ENCODE measurements around the gene PRR20D.
"Not testable (repeated sequence)": the region's sequence is repeated elsewhere in the genome, so short reads cannot be mapped to it uniquely, and the experiment has no call there.

PRR20D gene

DNA sequence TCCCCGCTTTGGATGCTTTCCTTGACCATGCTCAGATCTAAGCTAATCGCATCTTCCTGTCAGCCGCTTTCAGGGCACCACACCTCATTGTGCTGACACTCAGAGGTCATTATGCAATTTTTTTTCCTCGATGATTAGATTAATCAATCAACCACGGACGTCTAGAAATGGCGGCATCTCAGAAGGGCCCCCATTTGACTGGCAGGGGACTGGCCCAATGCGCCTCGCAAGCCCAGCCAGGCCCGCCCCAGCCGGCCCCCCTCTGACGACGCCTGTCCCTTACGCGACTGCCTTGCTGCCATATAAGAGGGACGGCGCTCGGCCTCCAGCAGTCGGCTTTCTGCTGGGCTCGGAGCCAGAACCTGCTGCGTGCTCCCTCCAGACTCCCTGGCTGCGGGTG lies at the start of gene PRR20D:
Gene PRR20D (plus strand): TSS at position 301 of the 400 bp plus-strand sequence. CDS start 387 bp downstream, outside the sequence.
- H3K4me1 Mint-ChIP-seq (ENCODE audit: low read depth); H3K36me3 Mint-ChIP-seq (ENCODE audit: low read depth); H3K9me3 Mint-ChIP-seq; H3K4me3 Mint-ChIP-seq; H3K27me3 Mint-ChIP-seq (ENCODE audit: low read depth); H3K27ac Mint-ChIP-seq: not testable (repeated sequence)

DNA sequence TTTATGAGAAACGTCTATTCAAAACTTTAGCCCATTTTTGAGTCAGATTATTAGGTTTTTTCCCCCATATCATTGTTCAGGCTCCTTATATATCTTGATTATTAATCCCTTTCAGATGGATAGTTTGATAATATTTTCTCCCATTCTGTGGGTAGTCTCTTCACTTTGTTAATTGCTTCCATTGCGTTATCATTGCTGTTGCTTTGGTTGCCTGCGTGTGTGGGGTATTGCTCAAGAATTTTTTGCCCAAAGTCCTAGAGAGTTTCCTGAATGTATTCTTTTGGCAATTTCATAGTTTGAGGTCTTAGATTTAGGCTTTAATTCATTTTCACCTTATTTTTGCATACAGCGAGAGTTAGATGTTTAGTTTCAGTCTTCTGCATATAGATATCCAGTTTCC lies 45.5 kb upstream of the PRR20D start:
- H3K4me1 Mint-ChIP-seq (ENCODE audit: low read depth) = no peaks in the 10 kb centered on the region

DNA sequence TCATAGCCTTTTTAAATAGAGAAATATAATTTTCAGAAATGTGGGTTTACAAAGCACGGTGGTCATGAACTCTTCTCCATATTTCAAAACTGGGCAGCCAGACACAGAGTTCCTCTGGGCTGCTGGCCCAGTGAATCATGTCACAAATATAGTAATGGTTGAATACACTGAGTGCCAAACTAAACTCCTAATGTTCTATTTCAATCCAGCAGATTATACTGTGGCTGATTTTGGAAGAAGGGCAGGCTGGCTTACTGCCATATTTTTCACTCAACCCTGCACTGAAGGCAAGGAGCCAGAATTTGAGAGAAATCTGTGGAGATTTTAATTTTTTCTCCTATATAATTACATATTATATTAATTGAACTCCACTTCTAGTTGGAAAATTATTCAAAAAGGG lies 36.8 kb upstream of the PRR20D start:
- H3K4me1 Mint-ChIP-seq (ENCODE audit: low read depth) = no peaks in the 10 kb centered on the region
- peaks cover 5% of the 10 kb centered on the region for H3K9me3 Mint-ChIP-seq
- no peak overlapping the region for H3K4me3 Mint-ChIP-seq
- no peaks in the 10 kb centered on the region for H3K27me3 Mint-ChIP-seq (ENCODE audit: low read depth)
- H3K27ac Mint-ChIP-seq = no peak overlapping the region
- H3K36me3 Mint-ChIP-seq (ENCODE audit: low read depth) = no peaks in the 10 kb centered on the region

More for the DNA sequence above, 45.5 kb upstream of the PRR20D start:
- peaks cover 37% of the 10 kb centered on the region for H3K9me3 Mint-ChIP-seq
- no peak overlapping the region for H3K27ac Mint-ChIP-seq
- no peaks in the 10 kb centered on the region for H3K27me3 Mint-ChIP-seq (ENCODE audit: low read depth)
- H3K4me3 Mint-ChIP-seq = no peak overlapping the region
- H3K36me3 Mint-ChIP-seq (ENCODE audit: low read depth) = no peaks in the 10 kb centered on the region

DNA sequence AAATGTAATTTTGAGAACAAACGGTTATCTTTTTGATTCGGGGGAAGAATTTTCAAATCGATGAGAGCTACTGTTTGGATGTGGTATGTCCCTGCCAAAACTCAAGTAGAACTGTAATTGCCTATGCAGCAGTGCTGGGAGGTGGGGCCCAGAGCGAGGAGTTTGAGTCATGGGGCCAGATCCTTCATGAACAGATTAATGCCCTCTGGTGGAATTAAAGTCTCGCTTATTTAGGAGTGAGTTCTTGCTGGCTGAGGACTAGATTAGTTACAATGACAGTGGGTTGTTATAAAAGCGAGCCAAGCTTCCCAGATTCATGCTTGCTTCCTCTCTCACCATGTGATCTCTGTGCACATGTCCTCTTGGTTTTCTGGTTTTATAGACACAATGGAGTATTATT lies 31.5 kb upstream of the PRR20D start:
- Mint-ChIP-seq H3K27ac (no peak overlapping the region), H3K27me3 (ENCODE audit: low read depth) (no peaks in the 10 kb centered on the region), H3K9me3 (peaks cover 23% of the 10 kb centered on the region), H3K36me3 (ENCODE audit: low read depth) (no peaks in the 10 kb centered on the region), H3K4me3 (no peak overlapping the region), H3K4me1 (ENCODE audit: low read depth) (no peaks in the 10 kb centered on the region)

DNA sequence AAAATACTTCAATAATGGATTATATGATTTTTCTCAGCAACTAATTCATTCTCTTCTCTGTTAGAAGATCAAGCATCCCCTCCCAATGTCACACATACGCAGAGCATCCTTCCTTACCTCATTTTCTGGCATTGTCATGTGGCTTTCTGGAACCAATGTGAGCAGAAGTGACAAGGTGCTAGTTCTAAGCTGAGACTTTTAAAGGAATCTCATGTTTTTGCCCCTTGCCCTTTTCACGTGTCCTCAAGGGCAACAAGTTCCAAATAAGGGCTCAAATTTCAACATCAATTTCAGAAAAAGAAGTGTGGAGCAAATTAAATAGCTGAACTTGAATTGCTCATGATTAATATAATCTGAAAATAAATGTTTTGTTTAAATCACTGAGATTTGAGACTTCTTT lies 24.3 kb upstream of the PRR20D start:
- peaks cover 28% of the 10 kb centered on the region for H3K9me3 Mint-ChIP-seq
- H3K4me1 Mint-ChIP-seq (ENCODE audit: low read depth) = no peaks in the 10 kb centered on the region
- H3K27me3 Mint-ChIP-seq (ENCODE audit: low read depth) = no peaks in the 10 kb centered on the region
- no peaks in the 10 kb centered on the region for H3K36me3 Mint-ChIP-seq (ENCODE audit: low read depth)
- no peak overlapping the region for H3K4me3 Mint-ChIP-seq
- H3K27ac Mint-ChIP-seq = no peak overlapping the region

DNA sequence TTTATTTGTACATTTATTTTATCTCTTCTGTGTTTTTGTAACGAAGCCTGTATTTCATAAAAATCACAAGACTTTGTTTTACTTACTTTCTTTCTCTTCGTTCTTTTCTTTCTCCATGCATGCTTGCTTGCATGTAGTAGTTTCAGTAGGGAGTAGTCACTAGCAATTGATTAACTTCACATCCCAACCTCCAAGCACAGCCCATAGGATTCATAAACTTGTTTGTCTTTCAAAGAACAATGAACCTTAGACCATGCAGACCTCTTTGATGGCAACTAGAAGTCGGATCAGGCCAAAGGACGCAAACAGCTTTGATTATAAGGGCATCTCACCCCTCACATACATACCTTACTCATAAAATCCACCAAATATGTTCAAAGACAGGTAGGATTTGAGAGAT lies 22.8 kb upstream of the PRR20D start:
- H3K36me3 Mint-ChIP-seq (ENCODE audit: low read depth) = no peaks in the 10 kb centered on the region
- H3K4me3 Mint-ChIP-seq = no peak overlapping the region
- no peaks in the 10 kb centered on the region for H3K27me3 Mint-ChIP-seq (ENCODE audit: low read depth)
- peaks cover 19% of the 10 kb centered on the region for H3K9me3 Mint-ChIP-seq
- H3K27ac Mint-ChIP-seq = no peak overlapping the region
- no peaks in the 10 kb centered on the region for H3K4me1 Mint-ChIP-seq (ENCODE audit: low read depth)

DNA sequence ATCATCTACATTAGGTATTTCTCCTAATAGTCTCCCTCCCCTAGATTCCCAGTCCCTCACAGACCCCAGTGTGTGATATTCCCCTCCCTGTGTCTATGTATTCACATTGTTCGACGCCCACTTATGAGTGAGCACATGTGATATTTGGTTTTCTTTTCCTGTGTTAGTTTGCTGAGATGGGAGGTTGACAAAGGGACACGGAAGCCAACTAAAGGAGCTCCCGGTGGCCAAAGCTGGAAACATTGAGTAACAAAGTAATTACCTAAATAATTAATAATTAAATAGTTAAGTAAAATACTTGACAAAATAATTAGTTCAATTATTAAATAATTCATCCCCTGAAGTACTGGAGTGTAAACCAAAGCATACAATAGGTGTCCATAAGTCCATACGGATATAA lies 21.4 kb upstream of the PRR20D start:
- Mint-ChIP-seq H3K4me3 (no peak overlapping the region), H3K4me1 (ENCODE audit: low read depth) (no peaks in the 10 kb centered on the region), H3K27ac (no peak overlapping the region), H3K27me3 (ENCODE audit: low read depth) (no peaks in the 10 kb centered on the region), H3K9me3 (peaks cover 12% of the 10 kb centered on the region), H3K36me3 (ENCODE audit: low read depth) (no peaks in the 10 kb centered on the region)

DNA sequence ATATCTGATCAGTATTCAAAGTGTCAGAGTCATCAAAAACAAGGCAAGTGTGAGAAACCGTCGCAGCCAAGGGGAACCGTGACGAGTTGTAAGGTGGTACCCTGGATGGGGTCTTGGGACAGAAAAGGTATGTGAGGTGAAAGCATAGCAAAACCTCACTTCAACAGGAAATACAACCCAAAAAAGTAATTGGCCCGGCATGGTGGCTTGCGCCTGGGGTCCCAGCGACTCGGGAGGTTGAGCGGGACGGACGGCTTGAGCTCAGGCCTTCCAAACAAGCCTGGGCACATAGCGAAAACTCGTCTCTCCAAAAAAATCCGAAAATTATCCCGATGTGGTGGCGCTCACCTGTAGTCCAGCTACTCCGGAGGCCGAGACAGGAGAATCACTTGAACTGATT lies 20.7 kb upstream of the PRR20D start:
- peaks cover 10% of the 10 kb centered on the region for H3K9me3 Mint-ChIP-seq
- not testable (repeated sequence) for H3K27me3 Mint-ChIP-seq (ENCODE audit: low read depth); H3K4me3 Mint-ChIP-seq; H3K27ac Mint-ChIP-seq; H3K36me3 Mint-ChIP-seq (ENCODE audit: low read depth); H3K4me1 Mint-ChIP-seq (ENCODE audit: low read depth)

DNA sequence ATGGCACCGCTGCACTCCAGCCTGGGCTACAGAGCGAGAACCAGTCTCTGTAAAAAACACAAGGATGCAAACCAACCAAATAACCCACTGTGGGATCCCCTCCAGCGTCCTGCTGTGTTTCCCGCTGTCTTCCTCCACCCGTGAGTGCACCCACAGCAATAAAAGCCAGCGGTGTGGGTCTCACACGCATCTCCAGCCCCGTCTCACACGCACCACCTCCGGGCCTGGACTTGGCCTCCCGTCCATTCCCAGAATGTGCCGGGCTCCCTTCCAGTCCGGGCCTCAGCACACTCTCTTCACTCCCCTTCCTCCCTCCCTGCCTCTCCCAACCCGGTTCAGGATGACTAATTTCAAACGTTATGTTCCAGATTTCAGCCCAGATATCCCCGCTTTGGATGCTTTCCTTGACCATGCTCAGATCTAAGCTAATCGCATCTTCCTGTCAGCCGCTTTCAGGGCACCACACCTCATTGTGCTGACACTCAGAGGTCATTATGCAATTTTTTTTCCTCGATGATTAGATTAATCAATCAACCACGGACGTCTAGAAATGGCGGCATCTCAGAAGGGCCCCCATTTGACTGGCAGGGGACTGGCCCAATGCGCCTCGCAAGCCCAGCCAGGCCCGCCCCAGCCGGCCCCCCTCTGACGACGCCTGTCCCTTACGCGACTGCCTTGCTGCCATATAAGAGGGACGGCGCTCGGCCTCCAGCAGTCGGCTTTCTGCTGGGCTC lies 20.0 kb upstream of the PRR20D start, which contains the start of gene PRR20A:
Gene PRR20A (plus strand): TSS at position 684 of the 734 bp plus-strand sequence. CDS start 387 bp downstream, outside the sequence.
- not testable (repeated sequence) for H3K4me1 Mint-ChIP-seq (ENCODE audit: low read depth); H3K4me3 Mint-ChIP-seq; H3K9me3 Mint-ChIP-seq

DNA sequence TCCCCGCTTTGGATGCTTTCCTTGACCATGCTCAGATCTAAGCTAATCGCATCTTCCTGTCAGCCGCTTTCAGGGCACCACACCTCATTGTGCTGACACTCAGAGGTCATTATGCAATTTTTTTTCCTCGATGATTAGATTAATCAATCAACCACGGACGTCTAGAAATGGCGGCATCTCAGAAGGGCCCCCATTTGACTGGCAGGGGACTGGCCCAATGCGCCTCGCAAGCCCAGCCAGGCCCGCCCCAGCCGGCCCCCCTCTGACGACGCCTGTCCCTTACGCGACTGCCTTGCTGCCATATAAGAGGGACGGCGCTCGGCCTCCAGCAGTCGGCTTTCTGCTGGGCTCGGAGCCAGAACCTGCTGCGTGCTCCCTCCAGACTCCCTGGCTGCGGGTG lies 13.2 kb upstream of the PRR20D start, which contains the start of gene PRR20B:
Gene PRR20B (plus strand): TSS at position 301 of the 400 bp plus-strand sequence. CDS start 387 bp downstream, outside the sequence.
- not testable (repeated sequence) for H3K4me1 Mint-ChIP-seq (ENCODE audit: low read depth); H3K36me3 Mint-ChIP-seq (ENCODE audit: low read depth); H3K4me3 Mint-ChIP-seq; H3K27ac Mint-ChIP-seq; H3K27me3 Mint-ChIP-seq (ENCODE audit: low read depth); H3K9me3 Mint-ChIP-seq

More for the DNA sequence above, 20.0 kb upstream of the PRR20D start, which contains the start of gene PRR20A:
- not testable (repeated sequence) for H3K27ac Mint-ChIP-seq; H3K27me3 Mint-ChIP-seq (ENCODE audit: low read depth); H3K36me3 Mint-ChIP-seq (ENCODE audit: low read depth)

DNA sequence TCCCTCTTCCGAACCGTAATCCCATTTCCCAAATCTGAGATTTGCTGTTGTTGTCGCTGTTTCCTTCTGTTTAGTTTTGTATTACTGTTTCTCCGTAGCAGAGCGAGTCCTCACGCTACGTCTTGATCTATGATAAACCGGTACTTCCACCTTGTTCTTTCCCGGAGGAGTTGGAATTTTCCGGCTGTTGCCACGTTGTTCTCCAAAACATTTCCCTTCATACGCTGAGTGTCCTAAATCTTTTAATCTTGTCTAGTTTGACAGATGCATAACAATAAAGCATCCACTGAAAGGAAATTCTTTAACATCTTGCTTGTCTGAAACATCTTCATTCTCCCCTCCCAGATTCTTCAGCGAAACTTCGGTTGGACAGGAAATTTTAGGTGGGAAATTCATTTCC lies 12.3 kb upstream of the PRR20D start:
- not testable (repeated sequence) for H3K27ac Mint-ChIP-seq; H3K36me3 Mint-ChIP-seq (ENCODE audit: low read depth); H3K27me3 Mint-ChIP-seq (ENCODE audit: low read depth); H3K4me1 Mint-ChIP-seq (ENCODE audit: low read depth); H3K9me3 Mint-ChIP-seq; H3K4me3 Mint-ChIP-seq

DNA sequence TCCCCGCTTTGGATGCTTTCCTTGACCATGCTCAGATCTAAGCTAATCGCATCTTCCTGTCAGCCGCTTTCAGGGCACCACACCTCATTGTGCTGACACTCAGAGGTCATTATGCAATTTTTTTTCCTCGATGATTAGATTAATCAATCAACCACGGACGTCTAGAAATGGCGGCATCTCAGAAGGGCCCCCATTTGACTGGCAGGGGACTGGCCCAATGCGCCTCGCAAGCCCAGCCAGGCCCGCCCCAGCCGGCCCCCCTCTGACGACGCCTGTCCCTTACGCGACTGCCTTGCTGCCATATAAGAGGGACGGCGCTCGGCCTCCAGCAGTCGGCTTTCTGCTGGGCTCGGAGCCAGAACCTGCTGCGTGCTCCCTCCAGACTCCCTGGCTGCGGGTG lies 6.7 kb upstream of the PRR20D start, which contains the start of gene PRR20C:
Gene PRR20C (plus strand): TSS at position 301 of the 400 bp plus-strand sequence. CDS start 387 bp downstream, outside the sequence.
- not testable (repeated sequence) for H3K9me3 Mint-ChIP-seq; H3K4me3 Mint-ChIP-seq; H3K36me3 Mint-ChIP-seq (ENCODE audit: low read depth); H3K27ac Mint-ChIP-seq; H3K4me1 Mint-ChIP-seq (ENCODE audit: low read depth); H3K27me3 Mint-ChIP-seq (ENCODE audit: low read depth)

DNA sequence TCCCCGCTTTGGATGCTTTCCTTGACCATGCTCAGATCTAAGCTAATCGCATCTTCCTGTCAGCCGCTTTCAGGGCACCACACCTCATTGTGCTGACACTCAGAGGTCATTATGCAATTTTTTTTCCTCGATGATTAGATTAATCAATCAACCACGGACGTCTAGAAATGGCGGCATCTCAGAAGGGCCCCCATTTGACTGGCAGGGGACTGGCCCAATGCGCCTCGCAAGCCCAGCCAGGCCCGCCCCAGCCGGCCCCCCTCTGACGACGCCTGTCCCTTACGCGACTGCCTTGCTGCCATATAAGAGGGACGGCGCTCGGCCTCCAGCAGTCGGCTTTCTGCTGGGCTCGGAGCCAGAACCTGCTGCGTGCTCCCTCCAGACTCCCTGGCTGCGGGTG lies 6.5 kb downstream of the PRR20D start, which contains the start of gene PRR20E:
Gene PRR20E (plus strand): TSS at position 301 of the 400 bp plus-strand sequence. CDS start 387 bp downstream, outside the sequence.
- H3K9me3 Mint-ChIP-seq; H3K4me1 Mint-ChIP-seq (ENCODE audit: low read depth); H3K27ac Mint-ChIP-seq; H3K36me3 Mint-ChIP-seq (ENCODE audit: low read depth); H3K4me3 Mint-ChIP-seq; H3K27me3 Mint-ChIP-seq (ENCODE audit: low read depth): not testable (repeated sequence)

DNA sequence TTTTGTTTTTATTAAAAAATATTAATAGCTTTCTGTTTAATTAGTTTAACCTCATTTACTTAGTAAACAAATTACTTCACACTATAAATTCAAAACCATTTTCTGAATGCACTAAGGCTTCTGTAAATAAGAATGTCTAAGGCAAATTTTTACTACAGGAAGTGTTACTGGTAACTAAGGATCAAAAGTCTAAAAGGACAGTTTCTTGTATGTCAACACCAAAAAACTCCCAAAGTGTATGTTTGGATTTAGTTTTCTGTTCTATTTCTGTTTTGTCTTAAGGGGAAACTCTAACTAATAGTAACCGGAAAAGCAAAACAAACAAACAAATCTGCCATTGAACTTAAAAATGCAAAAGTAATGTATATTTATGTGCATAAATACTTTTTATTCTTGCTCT lies 31.2 kb downstream of the PRR20D start:
- Mint-ChIP-seq H3K27me3 (ENCODE audit: low read depth) (no peaks in the 10 kb centered on the region), H3K4me3 (no peak overlapping the region), H3K9me3 (peaks cover 3% of the 10 kb centered on the region), H3K4me1 (ENCODE audit: low read depth) (no peaks in the 10 kb centered on the region), H3K27ac (no peak overlapping the region), H3K36me3 (ENCODE audit: low read depth) (no peaks in the 10 kb centered on the region)

DNA sequence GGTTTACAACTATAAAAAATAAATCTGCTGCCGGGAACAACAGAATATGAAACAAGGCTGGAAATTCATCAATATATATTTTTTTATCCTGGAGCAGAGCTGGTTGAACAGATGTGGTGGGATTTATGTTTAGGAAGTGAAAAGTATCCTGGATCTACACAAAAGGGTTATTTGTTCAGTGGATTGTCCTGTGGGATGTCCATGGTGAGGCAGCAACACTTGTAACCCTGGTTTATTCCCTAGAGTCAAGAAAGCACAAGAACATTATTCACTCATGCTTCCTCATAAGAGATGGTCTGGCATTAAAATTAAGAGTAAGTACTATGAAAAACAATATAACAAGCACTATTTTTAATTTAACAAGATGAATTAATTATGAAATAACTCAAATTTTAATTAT lies 52.6 kb downstream of the PRR20D start:
- H3K4me3 Mint-ChIP-seq = no peak overlapping the region
- no peaks in the 10 kb centered on the region for H3K4me1 Mint-ChIP-seq (ENCODE audit: low read depth)
- no peaks in the 10 kb centered on the region for H3K27me3 Mint-ChIP-seq (ENCODE audit: low read depth)
- H3K27ac Mint-ChIP-seq = no peak overlapping the region
- H3K9me3 Mint-ChIP-seq = peaks cover 16% of the 10 kb centered on the region
- H3K36me3 Mint-ChIP-seq (ENCODE audit: low read depth) = no peaks in the 10 kb centered on the region

Data from T-helper 1 cell treated with Interleukin-12 subunit alpha and Interleukin-12 subunit beta and Interleukin-4 antibody, amounts not matched to agents 30 μg/mL and 1 μg/mL, for 36 hours (primary cell).